H1 (cell line): ENCODE measurements around the gene AGAP1. TPM values are rescaled to one million over a fixed set of nuclear protein-coding genes. Genes with fewer than 3 reads are reported as not detected.

Experiments
- CTCF ChIA-PET: fragments of 300-600 bp; sonication (Branson Sonifier 250); formaldehyde crosslinking; loops from one replicate; lab custom pipeline; 2021; ENCODE audit not compliant: partially characterized antibody; lab: Charles Lee
- POLR2A ChIA-PET: fragments of 300-600 bp; sonication (Branson Sonifier 250); formaldehyde crosslinking; loops from one replicate; lab custom pipeline; 2021; ENCODE audit warnings: inconsistent platforms; ENCODE audit not compliant: partially characterized antibody; lab: Charles Lee
- DNase-seq, 2 experiments: peaks; one replicate each; pipeline versions ENCODE4 v3.0.0 to v3.0.0-alpha.2; 2010 to 2022; ENCODE audit warnings: low spot score in 2 of 2, low read depth in 1 of 2, mixed read lengths in 1 of 2
- FAIRE-seq: peaks from 2 replicates; lab custom pipeline; 2011; peaks lifted over from hg19 to GRCh38; lab: Jason Lieb, UNC
- H2AFZ ChIP-seq: 2 replicates; pipeline ENCODE4 v1.8.1; 2012; ENCODE audit warnings: low read length, inconsistent platforms
- H2AK5ac ChIP-seq: 2 replicates; pipeline ENCODE4 v1.6.1; 2013; ENCODE audit warnings: low read depth, low read length
- H2BK120ac ChIP-seq: replicated peaks from 2 replicates; pipeline ENCODE3; 2013; ENCODE audit warnings: low read depth, low read length, inconsistent platforms
- H2BK12ac ChIP-seq: 2 replicates; pipeline ENCODE4 v1.6.1; 2013; ENCODE audit warnings: low read depth, low read length
- H2BK15ac ChIP-seq: 2 replicates; pipeline ENCODE4 v1.6.1; 2013; ENCODE audit warnings: low read length
- H2BK20ac ChIP-seq: 2 replicates; pipeline ENCODE4 v1.6.1; 2013; ENCODE audit warnings: low read length
- H2BK5ac ChIP-seq: 2 replicates; pipeline ENCODE4 v1.6.1; 2013; ENCODE audit warnings: low read depth, low read length
- H3K14ac ChIP-seq: 2 replicates; pipeline ENCODE4 v1.6.1; 2013; ENCODE audit warnings: inconsistent platforms; ENCODE audit not compliant: insufficient read length
- H3K18ac ChIP-seq: 2 replicates; pipeline ENCODE4 v1.6.1; 2013; ENCODE audit warnings: low read length; ENCODE audit errors: extremely low read depth
- H3K23ac ChIP-seq: 2 replicates; pipeline ENCODE4 v1.6.1; 2013; ENCODE audit warnings: inconsistent platforms; ENCODE audit not compliant: insufficient read length
- H3K23me2 ChIP-seq: 2 replicates; pipeline ENCODE4 v1.6.1; 2013; ENCODE audit warnings: low read depth, low read length
- H3K27ac ChIP-seq: 2 replicates; pipeline ENCODE4 v1.6.1; 2011; ENCODE audit warnings: low read depth, low read length, inconsistent platforms
- H3K27me3 ChIP-seq, 4 experiments: replicated peaks in 1 of 4; 1 replicate in 1 of 4; 2 replicates in 3 of 4; pipeline versions ENCODE4 v1.6.1 to v1.8.1; 2011 to 2013; ENCODE audit warnings: low read length in 3 of 4, mild to moderate bottlenecking in 3 of 4, inconsistent platforms in 2 of 4, mixed read lengths in 2 of 4, moderate library complexity in 1 of 4; ENCODE audit not compliant: control insufficient read depth in 3 of 4, insufficient read depth in 3 of 4; ENCODE audit errors: extremely low read depth in 1 of 4
- H3K36me3 ChIP-seq, 4 experiments: 2 replicates each; pipeline versions ENCODE4 v1.6.1 to v1.8.1; 2011 to 2013; ENCODE audit warnings: mild to moderate bottlenecking in 4 of 4, low read length in 3 of 4, moderate library complexity in 2 of 4, control low read depth in 1 of 4, inconsistent platforms in 1 of 4; ENCODE audit not compliant: insufficient read depth in 4 of 4, control insufficient read depth in 2 of 4
- H3K4ac ChIP-seq: replicated peaks from 2 replicates; pipeline ENCODE3; 2013; ENCODE audit warnings: low read length, low read depth, mixed read lengths, inconsistent platforms; ENCODE audit not compliant: insufficient read length
- H3K4me1 ChIP-seq, 4 experiments: replicated peaks in 1 of 4; 1 replicate in 1 of 4; 2 replicates in 3 of 4; pipeline versions ENCODE4 v1.6.1 to v1.8.1; 2011 to 2013; ENCODE audit warnings: low read length in 3 of 4, inconsistent platforms in 2 of 4, mixed read lengths in 1 of 4; ENCODE audit not compliant: insufficient read depth in 4 of 4, control insufficient read depth in 3 of 4
- H3K4me2 ChIP-seq, 2 experiments: 2 replicates each; pipeline versions ENCODE4 v1.6.1 to v1.8.1; 2011 to 2013; ENCODE audit warnings: low read depth in 2 of 2, low read length in 2 of 2, control low read depth in 1 of 2, inconsistent platforms in 1 of 2, mild to moderate bottlenecking in 1 of 2; ENCODE audit not compliant: insufficient read depth in 1 of 2
- H3K4me3 ChIP-seq, 4 experiments: fragments of 200-600, 300-600 bp in 1 of 4; sonication (generic), shearing (Covaris generic), sonication (Bioruptor Twin) in 1 of 4; 2 replicates each; pipeline versions ENCODE4 v1.5.1 to v1.8.1; 2011 to 2016; ENCODE audit warnings: low read length in 4 of 4, low read depth in 3 of 4, control low read depth in 2 of 4, inconsistent platforms in 2 of 4, mild to moderate bottlenecking in 2 of 4, mixed read lengths in 1 of 4, moderate library complexity in 1 of 4; ENCODE audit not compliant: insufficient read depth in 2 of 4; ENCODE audit errors: extremely low read depth in 1 of 4
- H3K56ac ChIP-seq: replicated peaks from 2 replicates; pipeline ENCODE3; 2013; ENCODE audit warnings: low read depth, mild to moderate bottlenecking, mixed read lengths, low read length, inconsistent platforms; ENCODE audit not compliant: insufficient read length
- H3K79me1 ChIP-seq: 2 replicates; pipeline ENCODE4 v1.6.1; 2013; ENCODE audit warnings: low read depth, low read length, control low read depth
- H3K79me2 ChIP-seq, 2 experiments: 2 replicates each; pipeline versions ENCODE4 v1.6.1 to v1.8.1; 2012 to 2013; ENCODE audit warnings: low read length in 2 of 2, mild to moderate bottlenecking in 2 of 2, inconsistent platforms in 1 of 2; ENCODE audit not compliant: insufficient read depth in 2 of 2, control insufficient read depth in 1 of 2
- H3K9ac ChIP-seq, 4 experiments: replicated peaks in 1 of 4; 1 replicate in 1 of 4; 2 replicates in 3 of 4; pipeline versions ENCODE4 v1.6.1 to v1.8.1; 2011 to 2013; ENCODE audit warnings: low read depth in 3 of 4, low read length in 3 of 4, control low read depth in 2 of 4, mild to moderate bottlenecking in 2 of 4, moderate library complexity in 2 of 4, inconsistent platforms in 1 of 4; ENCODE audit errors: extremely low read depth in 1 of 4
- H3K9me3 ChIP-seq, 2 experiments: 2 replicates each; pipeline versions ENCODE4 v1.6.1 to v1.8.1; 2012 to 2013; ENCODE audit warnings: mild to moderate bottlenecking in 2 of 2, moderate library complexity in 2 of 2, control low read depth in 1 of 2, inconsistent platforms in 1 of 2, low read depth in 1 of 2, low read length in 1 of 2, mixed read lengths in 1 of 2; ENCODE audit not compliant: insufficient read depth in 2 of 2
- H4K20me1 ChIP-seq, 2 experiments: replicated peaks in 1 of 2; 2 replicates each; pipeline versions ENCODE3 to v1.8.1; 2011 to 2013; ENCODE audit warnings: inconsistent platforms in 2 of 2, low read length in 2 of 2, mild to moderate bottlenecking in 1 of 2; ENCODE audit not compliant: insufficient read depth in 2 of 2, control insufficient read depth in 1 of 2
- H4K5ac ChIP-seq: 2 replicates; pipeline ENCODE4 v1.6.1; 2013; ENCODE audit warnings: low read length, low read depth, mixed read lengths, inconsistent platforms; ENCODE audit not compliant: insufficient read length
- H4K8ac ChIP-seq: 2 replicates; pipeline ENCODE4 v1.8.0; 2013; ENCODE audit warnings: mild to moderate bottlenecking, moderate library complexity, low read length, inconsistent platforms; ENCODE audit not compliant: insufficient read depth; ENCODE audit errors: extremely low read depth
- H4K91ac ChIP-seq: replicated peaks from 2 replicates; pipeline ENCODE3; 2013; ENCODE audit warnings: low read length, mixed read lengths, inconsistent platforms; ENCODE audit not compliant: insufficient read length
- BACH1 ChIP-seq: IDR thresholded peaks from 2 replicates; pipeline ENCODE4 v1.6.1; 2012; ENCODE audit warnings: low read length, improper control_type of control experiment
- CREB1 ChIP-seq: IDR thresholded peaks from 2 replicates; pipeline ENCODE4 v1.6.1; 2012; ENCODE audit warnings: inconsistent platforms
- NRF1 ChIP-seq: IDR thresholded peaks from 2 replicates; pipeline ENCODE4 v1.6.1; 2011; ENCODE audit warnings: mild to moderate bottlenecking, low read depth, low read length, improper control_type of control experiment
- POLR2A ChIP-seq, 2 experiments: IDR thresholded peaks; 1 replicate in 1 of 2; 2 replicates in 1 of 2; pipeline ENCODE4 v1.6.1; 2011; ENCODE audit warnings: low read depth in 2 of 2, low read length in 2 of 2, mild to moderate bottlenecking in 2 of 2; ENCODE audit errors: control extremely low read depth in 1 of 2
- RNF2 ChIP-seq: fragments of 200-900, 300-1000 bp; sonication (generic); IDR thresholded peaks from 2 replicates; pipeline ENCODE4 v1.7.1; 2016; ENCODE audit warnings: borderline replicate concordance, low read depth, mild to moderate bottlenecking, antibody characterized with exemption, low read length; ENCODE audit not compliant: poor library complexity, severe bottlenecking; ENCODE audit errors: missing control alignments
- SIN3A ChIP-seq, 2 experiments: IDR thresholded peaks in 1 of 2; conservative IDR thresholded peaks in 1 of 2; 2 replicates each; pipeline ENCODE4 v1.6.1; 2011 to 2012; ENCODE audit warnings: low read length in 2 of 2, improper control_type of control experiment in 1 of 2, low read depth in 1 of 2, mild to moderate bottlenecking in 1 of 2
- SIX5 ChIP-seq: IDR thresholded peaks from 2 replicates; pipeline ENCODE4 v1.6.1; 2011; ENCODE audit warnings: mild to moderate bottlenecking, low read depth, low read length
- SRF ChIP-seq: IDR thresholded peaks from 2 replicates; pipeline ENCODE4 v1.6.1; 2011; ENCODE audit warnings: mild to moderate bottlenecking, low read depth, low read length, moderate library complexity
- SUZ12 ChIP-seq: fragments of 200-600 bp; sonication (generic); IDR thresholded peaks from 2 replicates; pipeline ENCODE4 v1.6.1; 2012; ENCODE audit warnings: mild to moderate bottlenecking, inconsistent platforms, low read length, moderate library complexity, mixed read lengths
- TBP ChIP-seq: IDR thresholded peaks from 2 replicates; pipeline ENCODE4 v1.6.1; 2011; ENCODE audit warnings: low read depth, low read length, improper control_type of control experiment
- YY1 ChIP-seq: IDR thresholded peaks from 2 replicates; pipeline ENCODE4 v1.6.1; 2011; ENCODE audit warnings: low read depth, mild to moderate bottlenecking, low read length
- WGBS, 2 experiments: shearing (Covaris generic) in 1 of 2; methylation state at CpG; one replicate each; pipeline versions ENCODE4 v1.1.6 to v1.1.7; 2013 to 2015; ENCODE audit warnings: low lambda C conversion rate in 2 of 2, mixed read lengths in 2 of 2, inconsistent platforms in 1 of 2, low coverage in 1 of 2, missing lambda C conversion rate in 1 of 2; ENCODE audit not compliant: insufficient replicate concordance in 2 of 2, insufficient coverage in 1 of 2, insufficient read length in 1 of 2; ENCODE audit errors: extremely low coverage in 1 of 2, missing lambda C conversion rate in 1 of 2; 5-methylcytosine and 5-hydroxymethylcytosine counted together
- polyA plus RNA-seq, 7 experiments: library from polyadenylated mRNA; depleted of rRNA in 3 of 7; stranded (reverse) in 5 of 7; unstranded in 2 of 7; fragments of >200 nt in 5 of 7; fragments of 200-250 nt in 2 of 7; gene quantifications; 1 replicate in 5 of 7; 2 replicates in 1 of 7; 4 replicates in 1 of 7; pipeline versions ENCODE4 v1.2.1 to v1.2.3, GENCODE V29; 2011 to 2013; ENCODE audit warnings: missing spikeins in 2 of 7, mixed read lengths in 2 of 7
- total RNA-seq: library from RNA; stranded (reverse); fragmentation: NEBNext Ultra II Directional; extraction: Animal tissue kit (Norgen Biotek cat#: 25700); gene quantifications from 2 replicates; pipeline ENCODE4 v1.2.1, GENCODE V29; 2021
- TF ChIP-seq, protein P1 (sequence below): IDR thresholded peaks from 2 replicates; pipeline ENCODE4 v1.6.1; 2012; ENCODE audit warnings: inconsistent platforms

AGAP1 gene
- total and polyA plus RNA-seq, 2 of the 8 experiments (the other 6 are each of a cell fraction or from before 2014, with no cell fraction given): 18.1 to 39.4 TPM

DNA sequence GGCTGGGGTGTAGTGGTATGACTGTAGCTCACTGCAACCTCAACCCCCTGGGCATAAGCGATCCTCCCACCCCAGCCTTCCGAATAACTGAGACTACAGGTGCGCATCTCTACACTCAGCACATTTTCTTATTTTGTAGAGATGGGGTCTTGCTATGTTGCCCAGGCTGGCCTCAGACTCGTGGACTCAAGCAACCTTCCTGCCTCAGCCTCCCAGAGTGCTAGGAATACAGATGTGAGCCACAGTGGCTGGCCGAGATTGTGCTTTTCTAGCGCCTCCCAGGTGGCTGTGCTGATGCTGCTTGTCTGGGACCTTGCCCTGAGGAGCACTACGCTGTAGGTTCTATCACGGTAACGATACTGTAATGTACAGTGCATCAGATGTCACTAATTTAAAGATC is 155.6 kb downstream of the AGAP1 start:
- no peak for FAIRE-seq

More for the DNA sequence above, 155.6 kb downstream of the AGAP1 start:
- no peak overlapping the region for H2BK120ac ChIP-seq
- H2BK15ac ChIP-seq: no peak overlapping the region
- no peak overlapping the region for H3K23ac ChIP-seq
- H3K4me2 ChIP-seq: no peak overlapping the region
- H4K20me1 ChIP-seq: peaks cover 0 to 2% of the 10 kb centered on the region in 2 experiments
- H4K5ac ChIP-seq: no peak overlapping the region
- no peak overlapping the region for H2BK12ac ChIP-seq
- POLR2A ChIA-PET: no interaction called here
- no peaks in the 10 kb centered on the region for H3K4me1 ChIP-seq
- no peak overlapping the region for H4K91ac ChIP-seq
- no peak overlapping the region for H2BK20ac ChIP-seq
- H3K27me3 ChIP-seq: no peaks in the 10 kb centered on the region
- H3K9me3 ChIP-seq: no peaks in the 10 kb centered on the region
- no peak overlapping the region for H3K4me3 ChIP-seq
- H3K18ac ChIP-seq: no peak overlapping the region
- CTCF ChIA-PET: interaction anchor here (1.0 to 1.9 kb wide), 4 partner anchors 7 to 136 kb away, joined by 3 to 9 read pairs (median 6); no protein-coding TSS in a partner anchor
- no peak overlapping the region for H2AFZ ChIP-seq
- H3K23me2 ChIP-seq: no peaks in the 10 kb centered on the region
- no peak for DNase-seq
- no peak overlapping the region for H2BK5ac ChIP-seq
- H2AK5ac ChIP-seq: no peak overlapping the region
- H3K4ac ChIP-seq: no peak overlapping the region
- no peak for TF ChIP-seq TBP
- TF ChIP-seq SRF: no peak
- no peak for TF ChIP-seq SIN3A (conservative IDR thresholded peaks at IDR 0.05 in 1 of 2, IDR thresholded peaks at IDR 0.05 in 1 of 2; ENCODE audit: low read depth in 1 of 2, low read length in 2 of 2)
- no peak for TF ChIP-seq SIX5
- TF ChIP-seq, protein P1, sequence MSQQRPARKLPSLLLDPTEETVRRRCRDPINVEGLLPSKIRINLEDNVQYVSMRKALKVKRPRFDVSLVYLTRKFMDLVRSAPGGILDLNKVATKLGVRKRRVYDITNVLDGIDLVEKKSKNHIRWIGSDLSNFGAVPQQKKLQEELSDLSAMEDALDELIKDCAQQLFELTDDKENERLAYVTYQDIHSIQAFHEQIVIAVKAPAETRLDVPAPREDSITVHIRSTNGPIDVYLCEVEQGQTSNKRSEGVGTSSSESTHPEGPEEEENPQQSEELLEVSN: no peak
- TF ChIP-seq SUZ12: no peak
- no peak for TF ChIP-seq NRF1
- TF ChIP-seq BACH1: no peak
- TF ChIP-seq POLR2A (IDR thresholded peaks at IDR 0.05; ENCODE audit: control extremely low read depth in 1 of 2, low read depth in 2 of 2, low read length in 2 of 2): no peak
- TF ChIP-seq RNF2: no peak
- TF ChIP-seq CREB1: no peak
- TF ChIP-seq YY1: no peak
- H3K9ac ChIP-seq: no peak overlapping the region
- no peaks in the 10 kb centered on the region for H3K36me3 ChIP-seq
- 89% methylated on average over 9 of the region's 9 CpGs; no CpG with 5 or more reads in 1 of the 2 experiments for WGBS, 2 experiments
- H3K14ac ChIP-seq: no peak overlapping the region
- no peak overlapping the region for H3K27ac ChIP-seq
- H3K79me2 ChIP-seq: peaks cover 0 to 45% of the 10 kb centered on the region in 2 experiments; a peak in 3 of 4 replicates
- no peak overlapping the region for H3K56ac ChIP-seq
- H4K8ac ChIP-seq: no peak overlapping the region
- 0 out of 2 replicates have a peak, but pooled peaks cover 3% of the 10 kb centered on the region for H3K79me1 ChIP-seq
